Neuron (in vitro differentiated cells): ENCODE data around the gene GIMAP8.

Source experiments
- H2AFZ ChIP-seq: one replicate; pipeline ENCODE4 v1.6.1; 2013; ENCODE audit warnings: low read depth, mild to moderate bottlenecking, inconsistent platforms, low read length, moderate library complexity
- H3K27me3 ChIP-seq: one replicate; pipeline ENCODE4 v1.6.1; 2013; ENCODE audit warnings: low read length; ENCODE audit not compliant: insufficient read depth
- H3K36me3 ChIP-seq: one replicate; pipeline ENCODE4 v1.6.1; 2013; ENCODE audit warnings: low read length; ENCODE audit not compliant: insufficient read depth
- H3K4me1 ChIP-seq: one replicate; pipeline ENCODE4 v1.6.1; 2013; ENCODE audit warnings: low read length; ENCODE audit not compliant: insufficient read depth
- H3K4me3 ChIP-seq: 2 replicates; pipeline ENCODE4 v1.5.1; 2013; ENCODE audit warnings: mild to moderate bottlenecking, low read length, moderate library complexity
- H3K9me3 ChIP-seq: one replicate; pipeline ENCODE4 v1.6.1; 2013; ENCODE audit warnings: low read length

The GIMAP8 gene

DNA sequence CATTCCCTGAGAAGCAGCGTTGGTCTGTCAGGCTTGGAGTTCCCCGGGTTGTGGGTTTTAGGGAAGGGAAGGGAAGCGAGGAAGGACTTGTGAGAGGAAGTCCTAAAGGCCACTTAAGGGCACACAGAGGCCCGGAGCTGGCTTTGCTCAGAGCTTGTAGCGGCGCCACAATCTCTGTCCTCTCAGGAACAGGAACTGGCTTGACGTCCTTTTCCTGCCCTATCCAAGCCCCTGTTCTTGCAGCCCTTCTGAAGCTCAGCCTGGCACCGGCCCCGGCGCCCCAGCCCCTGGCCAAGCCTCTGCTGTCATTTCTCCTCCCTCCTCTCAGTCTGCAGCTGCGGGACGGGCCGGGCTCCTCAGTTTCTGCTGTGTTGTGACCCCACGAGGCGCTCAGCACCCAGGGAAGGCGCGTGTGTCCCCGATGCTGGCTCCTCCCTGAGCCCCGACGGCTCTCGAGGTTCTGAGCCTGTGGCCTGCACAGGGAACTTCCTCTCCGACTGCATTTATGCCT, at the start of gene GIMAP8:
TSS of gene GIMAP8 (plus strand) at position 140 of the 511 bp plus-strand sequence. CDS start 16,069 bp downstream, outside the sequence.
- Histone ChIP-seq H3K9me3 (no peaks in the 10 kb centered on the region), H3K4me1 (no peaks in the 10 kb centered on the region), H3K36me3 (no peaks in the 10 kb centered on the region), H3K4me3 (no peak within 1 kb of the TSS), H3K27me3 (peaks cover 23% of the 10 kb centered on the region), H2AFZ (no peak within 1 kb of the TSS)

DNA sequence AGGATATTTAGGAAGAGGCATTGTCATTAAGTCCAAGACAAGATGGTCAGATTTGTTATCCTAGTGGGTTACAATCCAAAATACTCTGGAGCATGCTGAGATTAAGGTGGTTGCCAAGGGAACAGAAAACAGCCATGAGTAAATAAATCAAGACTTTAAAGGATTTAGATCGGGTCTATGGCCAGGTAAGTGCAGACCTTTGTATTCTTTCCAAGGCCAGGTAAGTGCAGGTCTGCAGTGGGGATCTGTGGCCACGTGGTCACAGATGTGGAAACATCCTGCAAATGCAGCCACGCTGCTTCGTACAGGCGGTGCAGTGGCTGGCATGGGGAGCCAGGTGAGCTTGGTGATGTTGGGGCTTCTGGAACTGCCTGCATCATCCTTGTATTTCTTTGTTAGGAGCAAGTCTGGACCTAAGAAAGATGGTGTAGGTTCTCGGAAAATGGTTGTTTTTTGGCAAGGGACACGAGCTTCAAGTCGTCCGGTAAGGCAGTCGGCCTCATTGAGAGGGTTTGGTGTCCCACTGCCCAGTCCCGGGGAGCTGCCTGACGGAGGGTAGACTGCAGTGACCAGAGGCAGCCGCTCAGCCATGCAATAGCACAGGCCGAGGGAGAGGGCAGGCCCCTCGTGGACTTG, 49.5 kb upstream of the GIMAP8 start:
- Histone ChIP-seq H2AFZ (no peak overlapping the region), H3K4me3 (no peak overlapping the region), H3K36me3 (peaks cover 19% of the 10 kb centered on the region), H3K9me3 (no peaks in the 10 kb centered on the region), H3K4me1 (peaks cover 60% of the 10 kb centered on the region), H3K27me3 (no peaks in the 10 kb centered on the region)

GRCh38 chr7:150401424-150401790, 49.0 kb upstream of the GIMAP8 start:
- Histone ChIP-seq H3K4me1 (peaks cover 65% of the 10 kb centered on the region), H3K27me3 (no peaks in the 10 kb centered on the region), H2AFZ (no peak overlapping the region)

DNA sequence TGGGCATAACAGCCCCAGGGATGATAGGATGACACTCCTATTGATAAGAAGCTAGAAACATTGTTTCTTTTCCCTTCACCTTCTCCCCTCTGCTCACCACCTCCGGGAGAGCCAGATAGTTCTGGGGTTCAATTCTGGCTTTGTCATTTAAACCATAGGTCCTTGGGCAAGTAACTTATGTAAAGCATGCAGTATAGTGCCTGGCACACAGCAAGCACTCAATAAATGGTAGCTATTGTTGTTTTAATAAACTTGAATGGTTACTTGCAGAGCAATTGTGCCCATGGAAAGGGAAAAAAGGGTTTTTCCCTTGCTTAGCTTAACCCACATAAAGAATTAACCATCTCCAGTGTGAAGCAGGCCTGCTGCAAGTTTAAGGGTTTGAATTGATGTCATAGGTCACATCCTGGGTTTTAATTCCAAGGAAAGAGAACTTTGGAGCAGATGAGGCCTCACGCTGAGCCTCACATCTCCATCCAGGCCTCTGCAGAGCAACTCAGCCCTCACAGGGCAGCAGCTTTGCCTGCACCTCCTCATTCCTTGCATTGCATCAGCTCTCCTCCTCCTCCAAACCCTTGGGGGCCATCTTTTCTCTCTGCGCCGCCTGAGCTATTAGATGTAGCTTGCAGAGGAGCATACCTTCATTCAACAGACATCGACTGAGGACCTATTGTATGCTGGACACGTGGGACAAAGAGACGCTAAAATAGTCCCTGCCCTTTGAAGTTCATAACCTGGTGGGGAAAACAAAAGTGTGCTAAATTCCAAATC, 48.4 kb upstream of the GIMAP8 start:
- H3K9me3 ChIP-seq: no peaks in the 10 kb centered on the region
- H3K4me1 ChIP-seq: peaks cover 66% of the 10 kb centered on the region
- no peak overlapping the region for H2AFZ ChIP-seq
- no peak overlapping the region for H3K4me3 ChIP-seq
- H3K36me3 ChIP-seq: peaks cover 9% of the 10 kb centered on the region
- H3K27me3 ChIP-seq: no peaks in the 10 kb centered on the region

More at GRCh38 chr7:150401424-150401790, 49.0 kb upstream of the GIMAP8 start:
- H3K4me3 ChIP-seq: no peak overlapping the region
- no peaks in the 10 kb centered on the region for H3K9me3 ChIP-seq
- H3K36me3 ChIP-seq: peaks cover 14% of the 10 kb centered on the region

- H3K36me3 ChIP-seq: peaks cover 8% of the 10 kb centered on the region
- H3K9me3 ChIP-seq: no peaks in the 10 kb centered on the region
- no peak overlapping the region for H2AFZ ChIP-seq
- no peaks in the 10 kb centered on the region for H3K27me3 ChIP-seq
- no peak overlapping the region for H3K4me3 ChIP-seq
- H3K4me1 ChIP-seq: peaks cover 66% of the 10 kb centered on the region
Measured at GRCh38 chr7:150402671-150403321, 47.6 kb upstream of the GIMAP8 start.

DNA sequence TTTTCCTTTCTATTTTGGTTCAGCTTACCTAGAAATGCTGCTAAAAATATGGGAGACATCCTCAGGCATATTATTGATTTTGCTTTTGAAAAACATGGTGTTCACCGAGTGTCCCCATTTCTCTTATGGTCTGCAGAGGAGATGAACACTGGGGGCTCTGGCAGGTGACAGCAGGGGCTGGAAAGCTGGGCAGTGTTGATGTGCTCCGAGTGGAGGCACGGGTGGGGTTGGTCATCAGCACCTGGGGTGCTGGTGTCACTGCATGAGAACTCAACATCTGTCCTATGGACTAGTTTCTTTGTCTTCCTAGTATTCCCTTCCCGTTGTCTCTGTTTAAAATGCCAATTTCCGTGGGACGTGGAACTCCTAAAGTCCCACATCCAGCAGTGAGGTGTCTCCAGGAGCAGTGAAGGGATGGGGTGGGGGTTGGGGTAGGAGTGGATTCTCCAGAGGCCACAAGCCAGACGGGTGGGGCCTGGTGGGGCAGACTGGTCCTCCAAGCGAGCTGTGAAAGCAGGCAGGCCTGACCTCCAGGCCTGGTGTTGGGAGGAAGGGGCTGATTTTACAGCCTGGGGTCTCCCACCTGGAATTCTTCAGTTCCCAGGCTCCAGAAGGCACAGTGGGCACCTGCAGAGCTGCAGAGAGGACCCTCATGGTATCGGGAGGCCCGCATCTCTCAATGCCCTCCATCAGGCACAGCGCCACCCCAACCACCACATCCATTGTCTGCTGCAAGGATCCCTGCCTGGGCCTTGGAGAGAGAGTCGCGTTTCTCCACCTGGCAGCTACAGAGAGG, 46.9 kb upstream of the GIMAP8 start:
- no peaks in the 10 kb centered on the region for H3K9me3 ChIP-seq
- peaks cover 66% of the 10 kb centered on the region for H3K4me1 ChIP-seq
- H3K36me3 ChIP-seq: no peaks in the 10 kb centered on the region
- H3K4me3 ChIP-seq: no peak overlapping the region
- H3K27me3 ChIP-seq: no peaks in the 10 kb centered on the region
- no peak overlapping the region for H2AFZ ChIP-seq

GRCh38 chr7:150404172-150404804, 46.1 kb upstream of the GIMAP8 start:
- Histone ChIP-seq H2AFZ (peak overlapping the region; percentile 57), H3K36me3 (no peaks in the 10 kb centered on the region), H3K27me3 (no peaks in the 10 kb centered on the region), H3K4me1 (peaks cover 61% of the 10 kb centered on the region), H3K9me3 (no peaks in the 10 kb centered on the region), H3K4me3 (peak overlapping the region; percentile 60)

DNA sequence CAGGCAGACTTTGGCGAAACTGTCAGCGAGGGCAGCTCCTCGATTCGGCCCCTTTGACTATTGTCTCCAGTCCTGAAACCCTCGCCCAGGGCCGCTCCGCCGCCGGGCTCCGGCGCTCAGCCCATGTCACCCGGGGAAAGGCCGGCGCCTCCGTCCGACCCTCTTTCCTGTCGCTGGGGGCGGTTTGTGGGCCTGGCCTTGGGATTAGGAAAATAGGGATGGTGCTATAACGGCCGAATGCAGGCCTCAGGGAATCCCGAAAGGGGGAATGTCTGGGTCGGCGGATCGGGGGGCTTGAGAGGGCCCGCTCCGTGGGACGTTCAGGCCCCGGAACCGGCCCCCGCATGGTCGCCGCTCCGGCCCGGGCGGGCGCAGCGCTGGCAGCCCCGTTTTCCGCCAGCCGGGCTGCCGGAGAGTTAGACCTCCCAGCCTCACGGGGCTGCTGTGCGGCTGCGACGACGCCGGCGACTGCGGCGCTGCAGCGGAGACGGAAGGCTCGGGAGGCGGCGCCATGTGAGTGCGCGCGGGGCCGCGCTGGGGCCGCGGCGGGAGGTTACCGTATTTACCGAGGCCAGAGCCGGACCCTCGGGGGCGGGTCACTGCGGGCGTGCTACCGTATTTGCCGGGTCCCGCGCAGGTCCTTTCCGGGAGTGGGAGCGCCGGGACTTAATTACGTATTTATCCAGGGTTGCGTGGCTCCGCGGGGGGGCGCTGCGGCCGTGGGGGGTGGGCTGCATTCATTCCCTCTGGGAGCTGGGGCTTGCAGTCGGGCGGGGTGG, 45.4 kb upstream of the GIMAP8 start:
- peak overlapping the region; percentile 60 for H3K4me3 ChIP-seq
- H2AFZ ChIP-seq: peak overlapping the region; percentile 66
- H3K36me3 ChIP-seq: no peaks in the 10 kb centered on the region
- peaks cover 54% of the 10 kb centered on the region for H3K4me1 ChIP-seq
- H3K27me3 ChIP-seq: no peaks in the 10 kb centered on the region
- H3K9me3 ChIP-seq: no peaks in the 10 kb centered on the region

GRCh38 chr7:150405584-150406311, 44.7 kb upstream of the GIMAP8 start:
- Histone ChIP-seq H3K4me3 (peak overlapping the region; percentile 60), H3K27me3 (no peaks in the 10 kb centered on the region), H3K9me3 (no peaks in the 10 kb centered on the region), H3K36me3 (no peaks in the 10 kb centered on the region), H3K4me1 (peaks cover 47% of the 10 kb centered on the region), H2AFZ (peak overlapping the region; percentile 66)

GRCh38 chr7:150406312-150406566, 44.2 kb upstream of the GIMAP8 start:
- no peaks in the 10 kb centered on the region for H3K9me3 ChIP-seq
- H3K36me3 ChIP-seq: no peaks in the 10 kb centered on the region
- H2AFZ ChIP-seq: no peak overlapping the region
- H3K4me1 ChIP-seq: peaks cover 42% of the 10 kb centered on the region
- peak overlapping the region; percentile 60 for H3K4me3 ChIP-seq
- H3K27me3 ChIP-seq: no peaks in the 10 kb centered on the region

- Histone ChIP-seq H3K27me3 (no peaks in the 10 kb centered on the region), H2AFZ (no peak overlapping the region), H3K36me3 (no peaks in the 10 kb centered on the region), H3K9me3 (no peaks in the 10 kb centered on the region), H3K4me1 (peaks cover 37% of the 10 kb centered on the region), H3K4me3 (peak overlapping the region; percentile 60)
Measured at GRCh38 chr7:150406567-150407421, 43.6 kb upstream of the GIMAP8 start.
